Right lung (tissue), 5 donors: ENCODE data around the gene SPEF2. TPM values are rescaled to one million over a fixed set of nuclear protein-coding genes. Genes with fewer than 3 reads are reported as not detected.
"Not testable (repeated sequence)": the region's sequence is repeated elsewhere in the genome, so short reads cannot be mapped to it uniquely, and the experiment has no call there.

ENCODE experiments used
- DNase-seq, 2 donors: peaks; one replicate each; pipeline ENCODE4 v3.0.0-alpha.2; 2013
- polyA plus RNA-seq, 5 donors: library from polyadenylated mRNA; unstranded; fragments of 120-200 nt; gene quantifications; one replicate each; pipeline versions ENCODE4 v1.2.1 to v1.2.3, GENCODE V29; 2013; ENCODE audit warnings: inconsistent platforms in 1 of 5, low replicate concordance in 1 of 5; ENCODE audit not compliant: insufficient read length in 5 of 5, insufficient read depth in 1 of 5

The SPEF2 gene
- polyA plus RNA-seq, 5 donors: 29.3 to 56.4 (median 52.8) TPM

DNA sequence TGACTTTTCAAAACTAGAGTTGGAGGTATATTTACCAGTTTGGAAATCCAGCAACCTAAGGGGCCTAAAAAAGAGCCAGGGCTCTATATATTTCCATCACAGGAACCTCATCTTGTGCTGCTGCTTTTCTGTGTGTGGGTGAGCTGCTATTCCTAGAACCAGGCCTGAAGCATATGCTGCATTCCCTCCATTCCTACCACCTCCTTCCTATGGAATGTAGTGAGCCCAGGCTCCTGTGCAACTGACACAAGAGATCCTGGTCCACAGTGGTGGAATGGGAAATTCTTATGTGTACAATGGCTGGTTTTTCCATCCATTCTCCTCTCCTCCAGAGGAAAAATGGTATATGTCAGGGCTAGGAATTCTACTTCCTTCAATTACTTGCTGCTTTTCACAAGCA is 39.1 kb downstream of the SPEF2 start:
- no peak for DNase-seq

DNA sequence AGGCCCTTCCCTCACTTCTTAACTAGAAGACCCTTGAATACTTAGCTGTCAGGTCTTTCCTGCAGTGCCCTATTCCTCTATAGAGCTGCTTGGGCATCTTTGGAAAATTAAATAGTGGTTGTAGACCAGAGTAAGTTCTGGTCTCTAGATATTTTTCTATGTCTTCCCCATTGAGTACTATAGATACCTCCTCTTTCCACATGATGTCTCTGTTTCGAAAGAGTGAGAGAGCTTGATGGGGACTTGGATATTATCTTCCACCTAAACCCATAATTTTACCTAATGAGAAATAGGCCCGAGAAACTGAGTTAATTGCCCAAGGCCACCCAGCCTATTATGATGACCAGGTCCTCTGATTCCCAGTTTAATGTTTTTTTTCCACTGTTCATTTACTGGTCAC is 40.2 kb downstream of the SPEF2 start:
- no peak for DNase-seq

GRCh38 chr5:35659556-35659955 is 41.9 kb downstream of the SPEF2 start:
- DNase-seq: no peak

GRCh38 chr5:35660451-35660850 is 42.8 kb downstream of the SPEF2 start:
- no peak for DNase-seq

DNA sequence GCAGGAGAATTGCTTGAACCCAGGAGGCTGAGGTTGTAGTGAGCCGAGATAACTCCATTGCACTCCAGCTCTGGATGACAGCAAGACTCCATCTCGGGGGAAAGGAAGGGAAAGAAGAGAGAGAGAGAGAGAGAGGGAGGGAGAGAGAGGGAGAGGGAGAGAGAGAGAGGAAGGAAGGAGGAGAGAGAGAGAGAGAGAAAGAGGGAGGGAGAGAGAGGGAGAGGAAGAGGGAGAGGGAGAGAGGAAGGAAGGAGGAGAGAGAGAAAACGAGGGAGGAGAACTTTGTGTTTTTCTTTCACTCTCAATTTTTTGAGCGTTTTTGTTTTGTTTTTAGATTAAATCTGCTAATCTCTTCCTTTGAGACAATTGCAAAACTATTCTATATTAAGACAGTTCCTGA is 46.9 kb downstream of the SPEF2 start:
- DNase-seq: no peak

- no peak for DNase-seq
Observed at GRCh38 chr5:35665096-35665495, 47.4 kb downstream of the SPEF2 start.

- no peak for DNase-seq
Observed at GRCh38 chr5:35668319-35668718, 50.7 kb downstream of the SPEF2 start.

DNA sequence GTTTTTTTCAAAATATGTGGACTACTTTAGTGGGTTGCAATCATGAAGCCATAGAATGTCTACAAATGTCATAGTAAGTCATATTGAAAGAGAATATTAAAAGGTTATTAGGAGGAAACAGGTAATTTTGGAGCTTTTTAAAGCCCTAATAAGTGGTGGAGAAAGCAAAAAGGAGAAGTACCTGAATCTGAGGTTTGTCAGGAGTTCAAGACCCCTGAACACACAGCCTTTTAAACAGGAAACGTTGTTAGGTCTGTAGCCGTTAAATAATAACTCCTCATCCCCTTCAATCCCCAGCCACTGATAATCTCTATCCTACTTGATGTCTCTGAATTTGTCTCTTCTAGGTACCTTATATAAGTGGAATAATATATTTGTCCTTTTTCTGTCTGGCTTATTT is 51.1 kb downstream of the SPEF2 start:
- DNase-seq: no peak

GRCh38 chr5:35671541-35672295 is 54.1 kb downstream of the SPEF2 start:
- DNase-seq: no peak

DNA sequence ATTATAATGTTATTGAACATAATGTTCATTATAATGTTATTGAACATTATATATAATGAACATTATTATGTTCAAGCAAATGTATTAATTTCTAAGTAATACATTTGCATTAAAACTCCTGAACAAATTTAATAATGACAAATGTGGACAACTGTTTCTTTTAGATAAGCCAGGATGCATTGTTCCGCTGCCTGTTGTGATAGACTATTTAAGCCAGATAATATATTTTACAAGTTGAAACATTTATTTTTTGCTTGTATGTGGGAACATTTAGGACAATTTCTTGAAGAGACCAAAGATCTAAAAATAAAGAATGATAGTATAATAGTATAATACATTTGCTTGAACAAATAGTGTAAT is 54.6 kb downstream of the SPEF2 start:
- not testable (repeated sequence) for DNase-seq

DNA sequence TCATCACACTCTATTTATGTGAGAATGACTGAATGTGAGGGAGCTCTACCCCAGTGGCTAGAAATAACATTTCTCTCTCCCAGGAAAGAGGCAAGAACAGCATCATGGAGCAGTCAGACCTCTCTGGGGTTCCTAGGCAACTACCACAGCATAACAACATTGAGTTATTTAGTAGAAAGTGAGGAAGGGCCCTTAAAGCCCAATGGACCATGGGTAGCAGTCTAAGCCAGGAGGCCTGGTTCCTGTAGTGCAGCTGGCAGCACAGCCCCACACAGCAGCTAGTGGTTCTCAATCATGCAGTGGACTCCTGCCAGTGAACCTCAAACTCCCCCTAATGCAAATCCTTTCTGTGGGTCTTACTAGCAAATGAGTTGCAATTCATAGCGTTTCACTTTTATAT is 55.3 kb downstream of the SPEF2 start:
- no peak for DNase-seq

DNA sequence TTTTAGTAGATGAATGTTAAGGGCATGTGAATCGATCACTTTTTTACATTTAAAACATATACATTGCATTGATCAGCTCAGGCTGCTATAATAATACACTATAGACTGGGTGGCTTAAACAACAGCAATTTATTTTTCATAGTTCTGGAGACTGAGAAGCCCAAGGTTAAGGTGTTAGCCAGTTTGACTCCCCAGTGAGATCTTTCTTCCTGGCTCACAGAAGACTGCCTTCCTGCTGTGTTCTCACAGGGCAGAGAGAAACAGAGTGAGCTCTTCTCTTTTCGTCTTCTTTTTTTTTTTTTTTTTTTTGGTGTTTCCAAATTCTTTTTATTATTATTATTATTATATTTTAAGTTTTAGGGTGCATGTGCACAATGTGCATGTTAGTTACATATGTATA is 56.4 kb downstream of the SPEF2 start:
- DNase-seq: no peak

DNA sequence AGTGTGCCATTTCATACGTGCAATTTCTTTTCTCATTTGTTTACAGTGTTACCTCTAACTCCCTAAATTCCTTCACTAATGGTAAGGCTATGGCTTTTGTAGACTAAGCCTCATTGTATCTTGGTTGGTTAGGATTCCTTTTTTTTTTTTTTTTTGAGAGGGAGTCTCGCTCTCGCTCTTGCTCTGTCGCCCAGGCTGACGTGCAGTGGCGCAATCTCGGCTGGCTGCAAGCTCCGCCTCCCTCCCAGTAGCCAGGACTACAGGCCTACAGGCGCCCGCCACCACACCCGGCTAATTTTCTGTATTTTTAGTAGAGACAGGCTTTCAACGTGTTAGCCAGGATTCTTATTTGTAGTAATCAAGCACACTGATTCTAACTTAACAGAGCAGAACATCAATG is 57.7 kb downstream of the SPEF2 start:
- no peak for DNase-seq

GRCh38 chr5:35677878-35678277 is 60.2 kb downstream of the SPEF2 start:
- DNase-seq: no peak

GRCh38 chr5:35678661-35679060 is 61.0 kb downstream of the SPEF2 start:
- DNase-seq: no peak

DNA sequence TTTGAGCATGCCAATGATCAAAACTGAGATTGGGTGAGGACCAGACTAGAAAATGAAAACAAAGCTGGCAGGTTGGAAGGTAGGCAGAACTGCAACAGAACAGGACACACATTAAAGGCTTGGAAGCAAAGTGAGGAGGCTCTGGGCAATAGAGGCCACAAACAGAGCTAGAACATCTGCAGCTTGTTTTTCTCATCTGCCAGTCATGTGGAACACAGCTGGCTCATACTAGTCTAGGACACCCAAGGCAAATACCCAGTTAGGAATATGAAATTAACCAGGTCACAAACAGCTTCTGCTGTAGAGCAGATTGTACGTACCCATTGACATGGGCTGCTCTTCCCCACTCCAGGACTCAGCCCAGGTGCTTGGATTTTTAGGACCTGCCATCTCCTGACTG is 61.7 kb downstream of the SPEF2 start:
- DNase-seq: no peak

DNA sequence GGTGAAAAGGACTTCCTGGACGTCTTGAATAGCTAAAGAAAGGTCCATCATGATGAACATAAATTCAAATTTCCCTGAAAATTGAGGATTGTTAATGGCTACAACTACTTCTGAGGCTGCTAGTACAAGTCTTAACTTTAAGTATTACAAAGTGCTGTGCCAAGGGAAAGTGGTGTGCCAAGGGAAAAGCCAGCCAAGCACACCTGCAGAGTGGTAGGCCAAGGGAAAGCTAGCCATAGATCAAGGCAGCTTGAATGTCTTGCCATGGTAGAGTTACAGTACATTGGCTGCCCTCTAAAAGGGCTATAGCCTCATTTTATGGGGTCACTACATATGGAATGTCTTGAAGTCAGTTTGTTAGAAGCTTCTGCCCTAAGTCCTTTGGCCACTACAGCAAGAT is 64.2 kb downstream of the SPEF2 start:
- DNase-seq: no peak

DNA sequence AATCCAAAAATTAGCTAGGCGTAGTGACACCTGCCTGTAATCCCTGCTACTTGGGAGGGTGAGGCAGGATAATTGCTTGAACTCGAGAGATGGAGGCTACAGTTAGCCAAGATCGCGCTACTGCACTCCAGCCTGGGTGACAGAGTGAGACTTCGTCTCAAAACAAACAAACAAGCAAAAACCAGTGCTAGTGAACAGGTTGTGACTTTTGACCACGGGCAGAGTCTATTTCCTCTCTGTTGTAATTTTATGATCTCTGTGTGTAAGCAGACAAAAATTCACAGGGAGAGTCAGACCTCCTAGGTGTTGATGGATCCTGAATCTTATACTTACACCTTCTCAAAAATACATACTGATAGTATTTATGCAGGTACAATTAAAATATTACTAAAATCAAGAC is 65.8 kb downstream of the SPEF2 start:
- DNase-seq: no peak

DNA sequence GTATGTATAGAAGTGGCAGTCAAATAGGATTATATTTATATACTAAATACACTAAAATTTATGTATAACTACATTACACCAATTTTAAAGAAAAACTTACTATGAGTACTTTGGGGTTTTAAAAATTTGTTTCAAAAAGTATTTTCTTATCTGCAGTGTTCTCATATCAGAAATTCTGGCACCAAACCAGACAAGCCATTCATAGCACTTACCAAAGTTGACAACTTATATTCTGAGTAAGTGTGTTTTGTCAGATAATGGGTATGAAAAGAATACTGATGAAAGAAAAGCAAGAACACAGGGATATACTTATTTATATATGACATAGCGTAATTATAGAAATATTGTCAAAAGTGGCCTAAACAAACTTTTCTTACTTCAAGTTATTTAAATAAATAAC is 67.5 kb downstream of the SPEF2 start:
- no peak for DNase-seq

- no peak for DNase-seq
Observed at GRCh38 chr5:35687961-35688360, 70.3 kb downstream of the SPEF2 start.

DNA sequence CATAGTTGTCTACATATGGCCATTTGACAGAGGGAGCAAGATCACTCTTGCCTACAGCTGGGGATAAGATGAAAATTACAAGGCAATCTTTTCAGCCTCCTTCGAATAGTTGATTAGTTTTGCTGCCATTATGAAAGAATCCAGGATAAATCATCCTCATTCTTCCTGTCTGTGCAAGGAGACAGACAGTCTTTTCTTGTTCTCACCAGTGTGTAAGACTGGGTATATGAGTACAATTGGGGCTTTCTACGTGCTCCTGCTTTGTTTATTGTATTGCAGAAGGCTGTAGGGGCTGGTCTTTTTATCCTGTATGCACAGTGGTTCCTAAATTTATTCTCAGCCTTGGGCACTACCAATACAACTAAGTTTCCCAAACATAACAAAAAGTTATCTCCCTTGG is 76.8 kb downstream of the SPEF2 start:
- DNase-seq: no peak

- DNase-seq: no peak
Observed at GRCh38 chr5:35698047-35698808, 80.6 kb downstream of the SPEF2 start.

DNA sequence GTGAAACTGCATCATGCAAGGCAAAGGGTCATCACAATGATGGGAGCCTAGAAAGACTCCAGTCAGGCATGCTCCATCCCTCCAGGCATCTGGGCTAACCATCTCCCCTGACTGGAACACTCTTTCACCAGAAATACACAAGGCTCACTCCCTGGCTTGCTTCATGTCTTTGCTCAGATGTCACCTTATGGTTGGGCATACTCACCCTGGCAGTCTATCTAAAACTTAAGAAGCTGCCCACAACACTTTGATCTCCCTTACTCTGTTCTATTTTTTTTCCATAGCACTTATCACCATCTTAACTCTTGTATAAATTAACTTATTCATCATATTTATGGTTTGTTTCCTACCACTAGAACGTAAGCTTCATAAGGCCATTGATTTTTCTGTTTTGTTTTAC is 90.0 kb downstream of the SPEF2 start:
- no peak for DNase-seq

- DNase-seq: no peak
Observed at GRCh38 chr5:35709688-35710087, 92.0 kb downstream of the SPEF2 start.
